Esophagus muscularis mucosa (tissue), 4 donors: ENCODE results near the gene TBC1D13.

Experiments used
- CTCF ChIP-seq, 3 experiments: fragments of 200-600 bp in 2 of 3; fragments of 450-650 bp in 1 of 3; sonication (generic) in 2 of 3; IDR thresholded peaks; one replicate each; pipeline ENCODE4 v1.5.1; 2017 to 2019; ENCODE audit warnings: antibody characterized with exemption in 3 of 3, mild to moderate bottlenecking in 2 of 3, moderate library complexity in 1 of 3
- EP300 ChIP-seq: sonication (generic); formaldehyde crosslinking; IDR thresholded peaks from one replicate; pipeline ENCODE4 v1.6.1; 2017; ENCODE audit warnings: antibody characterized with exemption
- POLR2A ChIP-seq: fragments of 450-650 bp; IDR thresholded peaks from one replicate; pipeline ENCODE4 v1.6.1; 2017; ENCODE audit warnings: antibody characterized with exemption, moderate library complexity, mild to moderate bottlenecking, low read depth
- POLR2AphosphoS5 ChIP-seq, 2 donors: sonication (generic); formaldehyde crosslinking; IDR thresholded peaks; one replicate each; pipeline ENCODE4 v1.6.1; 2017; ENCODE audit warnings: antibody characterized with exemption in 2 of 2

- TF ChIP-seq EP300 (no peak), CTCF (IDR thresholded peaks at IDR 0.05) (no peak), POLR2A (no peak), POLR2AphosphoS5 (IDR thresholded peaks at IDR 0.05) (no peak)
Observed at GRCh38 chr9:128768606-128769005, 18.4 kb upstream of the TBC1D13 start.
